NCI-H2107 treated with DMSO at 0.1 percent for 48 hours (cell line): ENCODE results near the gene LRRC47.

Experiments
- DNase-seq: peaks from one replicate; lab custom pipeline; 2025; ENCODE audit not compliant: unreplicated experiment; lab: John Stamatoyannopoulos, UW

The LRRC47 gene

DNA sequence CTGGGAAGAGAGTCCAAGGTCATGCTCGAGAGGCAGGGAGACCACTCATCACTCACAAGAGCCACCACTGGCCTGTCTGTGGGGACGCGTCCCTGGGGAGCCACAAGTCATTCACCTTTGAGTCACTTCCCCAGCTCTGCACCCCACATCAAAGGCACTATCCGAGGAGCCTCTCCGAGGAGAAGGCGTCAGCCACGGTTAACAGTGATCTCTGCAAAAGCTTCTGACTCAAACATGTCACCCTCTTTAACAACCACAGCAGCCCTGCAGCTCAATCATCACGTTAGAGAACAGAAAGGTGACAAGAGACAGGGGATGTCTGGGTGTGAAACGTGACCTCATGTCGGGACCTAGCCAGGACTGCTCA, 9.0 kb downstream of the LRRC47 start:
- no peak for DNase-seq

DNA sequence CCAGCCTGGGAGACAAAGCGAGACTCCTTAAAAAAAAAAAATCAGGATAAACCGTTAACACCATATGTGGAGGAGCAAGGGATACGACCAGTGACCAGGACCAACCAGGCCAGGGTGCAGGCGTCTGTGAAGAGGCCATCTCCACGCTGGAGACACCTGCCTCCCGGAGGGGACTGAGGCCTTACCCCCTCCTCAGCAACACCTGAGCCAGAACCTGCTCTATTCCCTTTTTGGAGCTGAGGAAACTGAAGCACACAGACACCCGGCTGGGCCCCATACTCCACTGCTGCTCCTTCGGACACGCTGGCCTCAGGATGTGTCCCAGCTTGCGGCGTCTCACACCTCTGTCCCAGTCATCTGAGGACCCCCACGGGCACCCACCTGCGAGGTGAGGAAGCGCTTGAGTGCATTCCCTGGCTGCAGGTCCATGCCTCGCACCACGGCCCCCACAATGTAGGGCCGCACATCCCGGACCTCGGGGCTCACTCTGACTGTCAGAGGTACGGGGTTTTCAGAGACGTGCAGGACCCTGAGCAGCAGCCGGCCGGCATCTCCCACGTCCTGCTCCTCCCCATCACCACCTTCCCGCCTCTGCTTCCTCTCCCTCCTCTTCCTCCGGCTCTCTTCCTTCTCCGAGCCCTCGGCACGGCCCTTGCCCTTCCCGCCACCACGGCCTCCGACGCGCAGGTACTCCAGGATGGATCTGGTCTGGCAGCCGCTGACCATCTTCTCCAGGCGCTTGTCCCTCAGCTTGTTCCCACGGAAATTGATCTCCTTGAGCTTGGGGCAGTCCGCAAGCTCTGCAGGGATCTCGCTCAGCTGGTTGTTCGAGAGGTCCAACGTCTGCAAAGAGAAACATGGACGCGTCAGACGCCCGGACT, 9.6 kb downstream of the LRRC47 start:
- DNase-seq = no peak

DNA sequence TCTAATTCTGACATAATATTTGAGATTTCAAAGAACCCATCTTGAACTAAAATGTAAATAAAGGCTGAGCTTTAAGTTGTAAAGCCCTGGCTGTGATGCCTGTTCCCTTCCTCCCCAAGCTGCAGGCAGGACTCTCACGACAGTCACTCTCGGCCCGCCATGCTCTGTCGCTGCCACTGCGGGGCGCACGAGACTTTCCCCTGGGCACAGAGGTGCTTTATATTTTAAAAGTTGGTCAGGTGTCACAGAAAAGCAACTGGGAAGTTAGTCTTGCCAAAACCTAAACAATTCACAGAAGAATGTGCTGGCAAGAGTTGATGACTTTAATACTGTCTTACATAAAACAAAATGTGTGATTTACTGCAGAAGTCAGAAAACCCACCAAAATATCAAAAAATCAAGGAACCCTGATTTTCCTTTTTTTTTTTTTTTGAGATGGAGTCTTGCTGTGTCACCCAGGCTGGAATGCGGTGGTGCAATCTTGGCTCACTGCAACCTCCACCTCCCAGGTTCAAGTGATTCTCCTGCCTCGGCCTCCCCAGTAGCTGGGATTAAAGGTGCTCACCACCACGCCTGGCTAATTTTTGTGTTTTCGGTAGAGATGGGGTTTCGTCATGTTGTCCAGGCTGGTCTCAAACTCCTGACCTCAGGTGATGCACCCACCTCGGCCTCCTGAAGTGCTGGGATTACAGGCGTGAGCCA, 10.7 kb downstream of the LRRC47 start:
- no peak for DNase-seq

DNA sequence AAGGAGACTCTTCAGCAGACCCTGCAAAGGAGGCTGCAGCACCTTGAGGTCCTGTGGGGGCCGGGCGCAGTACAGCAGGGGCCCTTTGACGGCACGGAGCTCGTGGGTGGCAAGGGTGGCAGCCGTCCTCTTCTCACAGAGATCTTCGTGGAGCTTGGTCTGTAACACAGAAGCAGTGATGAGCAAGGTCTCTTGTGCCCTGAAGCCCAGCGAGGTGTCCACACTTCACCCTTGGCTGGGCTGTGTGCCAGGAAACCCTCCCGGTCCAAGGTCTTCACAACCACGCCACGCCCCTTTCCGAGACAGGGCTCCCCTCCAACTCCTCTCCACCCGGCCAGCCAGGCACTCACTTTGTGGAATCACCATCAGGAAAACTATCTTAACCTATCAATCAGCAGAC, 11.3 kb downstream of the LRRC47 start:
- DNase-seq = no peak

DNA sequence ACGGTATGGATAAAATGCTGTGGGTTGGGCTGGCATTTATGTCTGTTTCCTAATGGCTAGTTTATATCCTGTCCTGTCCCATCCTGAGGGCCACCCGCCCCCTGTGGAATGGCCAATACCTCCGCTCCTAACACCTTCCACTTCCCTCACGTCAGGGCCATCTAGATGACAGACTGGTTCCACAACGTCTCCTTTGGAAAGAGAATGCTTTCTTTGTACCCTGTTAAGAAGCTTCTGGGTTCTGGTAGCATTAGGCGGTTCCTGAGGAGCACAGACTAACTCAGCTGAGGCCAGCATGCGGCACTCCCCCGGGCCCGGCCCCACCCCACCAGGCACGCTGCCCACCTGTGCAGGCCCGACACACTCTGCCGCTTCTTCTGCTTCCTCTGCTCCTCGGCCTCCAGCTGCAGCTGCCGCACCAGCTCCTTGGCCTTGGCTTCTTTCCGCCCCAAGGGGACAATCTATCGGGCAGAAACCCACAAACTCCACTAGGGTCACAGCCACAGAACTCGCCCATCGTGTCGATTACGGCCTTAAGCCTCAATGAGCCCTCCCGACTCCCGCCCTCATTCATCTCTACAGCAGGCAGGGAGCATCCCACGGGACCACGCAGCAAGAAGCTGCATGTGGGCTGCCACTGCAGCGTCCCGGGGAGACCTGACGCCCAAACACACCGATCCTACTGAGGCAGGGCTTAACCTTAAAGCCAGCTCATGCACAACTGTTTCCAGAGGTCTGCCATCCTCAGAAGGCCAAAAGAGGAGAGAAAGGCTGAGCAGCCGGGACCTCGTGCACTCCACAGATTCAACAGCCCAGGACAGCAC, 12.4 kb downstream of the LRRC47 start:
- no peak for DNase-seq

DNA sequence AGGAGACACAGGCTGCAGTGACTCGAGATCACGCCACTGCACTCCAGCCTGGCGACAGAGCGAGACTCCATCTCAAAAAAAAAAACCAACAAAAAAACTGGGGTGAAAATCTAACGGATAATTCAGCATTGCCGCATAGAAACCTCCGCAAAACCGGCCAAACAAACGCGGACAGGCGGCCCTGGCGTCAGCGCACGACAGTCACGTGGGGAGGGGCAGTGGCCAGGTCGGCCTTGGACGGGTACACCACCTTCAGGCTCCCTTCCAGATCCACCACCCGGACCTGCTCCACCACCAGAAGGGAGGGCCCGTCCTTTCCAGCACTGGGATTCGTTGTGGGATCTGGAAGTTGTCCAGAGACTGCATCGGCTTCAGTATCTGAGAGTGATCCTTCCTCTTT, 15.4 kb downstream of the LRRC47 start:
- DNase-seq = no peak

DNA sequence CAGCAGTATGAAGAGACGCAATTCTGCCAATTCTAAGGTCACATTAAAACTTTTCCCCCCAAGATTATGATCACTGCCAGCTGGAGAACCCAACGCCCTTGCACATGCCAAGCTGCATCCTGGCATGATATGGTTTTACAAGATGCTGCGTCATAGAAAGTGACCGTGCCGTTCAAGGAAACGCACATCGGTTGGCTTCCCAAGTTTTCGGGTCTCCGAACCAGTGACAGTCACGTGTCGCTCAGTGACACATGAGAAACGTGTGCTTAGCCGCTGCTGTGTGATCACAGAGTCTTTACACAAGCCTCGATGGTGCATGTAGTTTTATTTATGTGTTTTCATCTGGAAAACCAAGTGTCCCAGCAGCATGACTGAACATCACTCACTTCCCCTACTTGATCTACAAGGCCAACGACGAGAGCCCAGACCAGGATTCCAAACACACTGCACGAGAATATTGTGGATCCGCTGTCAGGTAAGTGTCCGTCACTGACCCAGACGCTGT, 16.3 kb downstream of the LRRC47 start:
- DNase-seq = no peak

DNA sequence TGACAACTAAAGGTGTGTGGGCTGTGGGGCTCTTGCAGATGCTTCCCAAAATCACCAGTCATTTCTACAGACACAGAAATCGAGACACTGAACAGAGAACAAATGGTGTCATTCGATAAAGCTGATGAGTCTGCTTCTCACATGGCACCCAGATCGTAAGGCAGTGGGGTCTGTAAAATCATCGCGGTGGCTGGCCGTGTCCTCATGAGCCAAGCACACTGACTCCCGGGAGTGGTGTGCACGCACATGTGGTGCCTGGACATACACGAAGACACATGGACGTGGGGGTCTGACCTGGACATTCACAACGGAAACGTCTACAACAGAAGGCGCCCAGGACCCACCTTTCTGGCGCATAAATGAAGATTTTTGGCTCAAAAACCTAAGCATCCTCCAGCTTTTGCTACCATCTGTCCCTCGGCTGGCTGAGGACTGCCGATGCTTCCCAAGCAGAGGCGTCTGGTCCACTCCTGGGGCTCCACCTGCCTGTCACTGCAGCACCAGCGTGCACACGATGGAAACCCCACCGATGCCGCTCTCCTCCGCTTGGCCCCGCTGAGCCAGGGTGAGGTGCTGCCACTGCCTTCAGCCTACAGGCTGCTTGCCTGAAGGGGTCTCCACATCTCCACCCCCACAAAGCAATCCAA, 16.9 kb downstream of the LRRC47 start:
- no peak for DNase-seq

DNA sequence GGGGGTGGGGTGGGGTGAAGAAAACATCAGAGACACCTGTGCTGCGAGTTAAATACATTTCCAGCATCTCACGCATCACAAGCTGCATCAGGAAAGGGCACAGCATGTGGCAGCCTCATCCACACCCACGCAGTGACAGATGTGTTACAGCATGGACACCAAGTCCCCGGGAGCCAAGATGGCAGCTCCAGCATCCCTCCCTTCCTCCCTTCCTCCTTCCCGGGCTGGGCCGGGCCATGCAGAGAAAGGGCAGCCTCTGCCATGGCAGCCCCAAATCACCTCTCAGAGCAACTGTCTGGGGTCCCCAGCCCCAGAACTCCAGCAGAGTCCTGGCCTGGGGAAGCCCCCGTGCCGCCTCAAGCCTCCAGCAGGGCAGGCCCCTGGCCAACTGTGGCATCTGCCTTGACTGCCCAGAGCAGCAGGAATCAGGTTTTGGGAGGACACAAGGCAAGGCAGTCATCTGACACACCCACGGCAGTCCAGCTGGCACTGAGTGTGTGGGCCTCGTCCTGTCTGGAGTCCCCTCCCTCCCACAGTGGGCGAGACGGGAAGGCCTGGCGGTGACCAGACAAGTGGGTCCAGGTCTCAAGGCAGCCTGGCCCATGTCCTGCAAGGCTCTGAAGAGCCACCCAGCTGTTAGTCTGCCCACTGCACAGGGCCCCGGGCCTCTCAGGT, 17.6 kb downstream of the LRRC47 start:
- no peak for DNase-seq

DNA sequence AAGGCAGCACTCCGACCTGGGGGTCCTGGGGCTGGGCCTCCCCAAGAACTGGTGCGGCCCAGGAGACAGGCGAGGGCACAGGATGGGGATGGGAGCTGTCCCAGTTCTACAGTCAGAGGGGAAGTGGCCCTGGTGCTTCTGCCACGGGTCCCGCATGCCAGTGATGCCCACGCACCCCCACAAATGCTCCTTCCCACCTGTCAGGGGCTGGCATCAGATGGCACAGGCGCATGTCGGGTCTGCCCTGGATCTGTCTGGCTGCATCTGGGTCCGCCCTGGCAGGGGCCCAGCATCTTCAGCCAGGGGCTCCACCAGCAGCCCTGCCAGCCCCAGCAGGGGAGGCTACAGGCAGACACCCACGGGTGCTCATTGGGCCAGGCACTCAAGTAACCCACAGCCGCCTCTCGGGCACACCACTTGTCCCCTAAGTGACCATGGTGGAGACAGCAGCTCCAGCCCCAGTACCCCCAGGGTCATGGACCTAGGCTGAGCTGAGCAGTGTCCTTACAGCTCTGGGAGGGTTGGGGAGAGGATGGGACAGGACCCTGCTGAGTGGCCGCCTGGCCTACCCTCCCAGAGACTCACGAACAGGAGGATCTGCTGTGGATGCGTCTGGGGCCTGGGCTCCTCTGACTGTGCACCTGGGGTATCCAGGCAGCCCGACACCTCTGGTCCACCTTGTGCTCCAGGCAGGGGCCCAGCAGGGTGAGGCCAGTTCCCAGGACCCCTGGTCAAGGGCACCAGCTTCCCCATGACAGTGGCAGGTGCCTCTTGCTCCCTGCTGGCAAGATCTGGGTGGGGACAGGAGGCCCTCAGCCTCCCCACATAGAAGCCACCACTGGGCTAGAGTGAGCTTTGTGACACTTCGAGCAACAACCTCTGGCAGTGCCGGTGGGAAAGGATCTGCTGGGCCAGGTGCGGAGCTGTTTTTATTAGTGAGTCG, 18.4 kb downstream of the LRRC47 start:
- no peak for DNase-seq

DNA sequence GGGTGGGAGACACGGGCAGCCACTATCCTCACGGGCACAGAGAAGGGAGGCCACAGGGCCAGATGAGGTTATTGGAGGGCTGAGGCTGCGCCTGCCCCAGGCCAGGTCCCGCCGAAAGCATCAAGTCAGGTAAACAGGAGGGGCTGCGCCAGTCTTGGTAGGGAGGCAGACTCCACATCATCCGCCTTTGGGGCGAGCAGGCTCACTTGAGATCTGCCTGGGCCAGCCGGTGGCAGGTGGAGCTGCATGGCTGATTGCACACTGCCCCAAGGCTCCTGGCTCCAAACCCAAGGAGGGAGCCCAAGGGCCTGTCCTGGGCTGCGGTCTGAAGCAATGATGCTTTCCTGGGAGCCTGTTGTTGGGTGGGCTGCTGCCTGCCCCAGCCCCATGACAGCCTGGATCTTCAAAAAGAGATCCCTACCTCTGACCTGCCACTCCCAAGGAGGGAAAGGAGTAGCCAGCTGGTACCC, 19.2 kb downstream of the LRRC47 start:
- DNase-seq = no peak

DNA sequence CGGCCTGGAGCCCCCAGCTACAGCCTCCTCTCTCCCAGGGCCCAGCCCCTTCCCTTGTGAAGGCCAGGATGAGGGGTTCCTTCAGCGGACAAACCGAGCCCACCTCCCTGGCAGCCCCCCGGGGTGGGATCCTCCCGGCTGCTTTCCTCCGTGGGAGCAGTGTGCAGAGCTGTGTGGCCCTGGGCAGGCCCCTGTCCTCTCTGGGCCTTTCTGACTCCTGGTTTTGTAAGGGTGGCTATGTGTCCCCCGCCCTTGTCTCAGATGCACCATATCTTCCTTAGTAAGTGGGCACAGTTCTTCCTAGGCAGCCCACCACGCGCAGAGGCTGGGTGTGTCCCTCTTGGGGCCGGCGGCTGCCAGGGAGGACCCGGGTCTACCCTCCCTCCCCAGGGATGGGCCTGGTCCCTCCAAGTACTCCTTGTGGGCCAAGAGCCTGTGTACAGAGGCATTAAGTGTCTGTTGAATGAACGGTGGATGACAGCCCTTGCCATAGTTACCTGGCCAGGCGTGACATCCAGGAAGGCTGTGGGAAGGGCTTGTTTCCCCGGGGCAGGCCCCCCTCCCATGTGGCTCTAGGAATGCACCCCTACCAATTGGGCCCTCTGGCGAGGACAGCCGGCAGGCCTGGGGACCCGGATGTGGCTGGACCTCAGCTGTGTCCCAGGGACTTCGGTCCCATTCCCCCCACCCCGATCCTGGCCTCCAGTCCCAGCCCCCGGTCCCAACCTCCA, 19.9 kb downstream of the LRRC47 start:
- DNase-seq = no peak

DNA sequence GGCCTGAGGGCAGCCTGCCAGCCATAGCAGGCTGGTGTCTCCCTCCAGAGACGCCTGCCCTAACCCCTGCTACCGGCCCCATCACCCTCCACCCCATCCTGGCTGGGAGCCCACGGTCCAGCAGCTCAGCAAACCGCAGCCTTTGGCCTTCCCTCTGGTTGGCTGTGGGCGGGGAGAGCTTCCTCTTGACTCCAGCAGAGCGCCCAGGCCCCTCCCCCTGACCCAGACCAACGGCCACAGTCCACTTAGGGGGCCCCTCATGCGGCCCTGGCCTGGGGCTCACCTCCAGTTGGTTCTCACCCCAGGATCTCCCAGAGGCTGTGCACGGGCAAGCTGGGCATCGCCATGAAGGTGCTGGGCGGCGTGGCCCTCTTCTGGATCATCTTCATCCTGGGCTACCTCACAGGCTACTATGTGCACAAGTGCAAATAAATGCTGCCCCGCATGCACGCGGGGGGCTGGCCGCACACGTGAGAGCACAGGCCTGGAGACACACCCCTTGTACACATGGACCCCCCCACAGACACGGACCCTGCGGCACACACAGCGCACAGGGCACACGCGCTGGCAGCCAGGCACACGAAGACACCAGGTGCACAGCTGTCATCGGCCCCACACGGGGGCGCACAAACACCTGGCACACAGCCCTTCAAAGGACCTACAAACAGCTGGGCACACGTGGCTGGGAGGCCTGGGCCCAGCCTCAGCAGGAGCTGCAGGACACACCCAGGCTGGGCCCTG, 20.6 kb downstream of the LRRC47 start:
- DNase-seq = no peak

DNA sequence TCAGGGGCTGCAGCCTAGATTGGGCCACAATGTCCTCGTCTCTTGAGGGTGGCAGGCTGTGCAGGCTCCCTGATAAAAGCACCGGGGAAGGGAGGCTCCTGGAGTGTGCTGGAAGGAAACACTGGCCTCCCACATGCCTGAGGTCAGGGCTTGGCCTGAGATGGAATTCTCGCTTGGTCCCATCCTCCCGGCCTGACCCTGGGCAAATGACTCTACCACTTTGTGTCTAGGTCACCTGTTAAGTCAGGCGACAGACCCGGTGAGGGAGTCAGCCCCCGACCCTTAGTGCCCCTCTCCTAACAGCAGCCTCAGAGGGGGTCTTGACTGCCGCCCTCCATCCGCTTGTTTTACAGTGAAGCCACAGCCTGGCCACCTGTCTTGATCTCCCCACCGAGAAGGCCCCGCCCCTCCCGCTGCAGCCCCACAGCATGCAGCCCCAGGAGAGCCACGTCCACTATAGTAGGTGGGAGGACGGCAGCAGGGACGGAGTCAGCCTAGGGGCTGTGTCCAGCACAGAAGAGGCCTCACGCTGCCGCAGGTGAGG, 21.3 kb downstream of the LRRC47 start:
- no peak for DNase-seq

DNA sequence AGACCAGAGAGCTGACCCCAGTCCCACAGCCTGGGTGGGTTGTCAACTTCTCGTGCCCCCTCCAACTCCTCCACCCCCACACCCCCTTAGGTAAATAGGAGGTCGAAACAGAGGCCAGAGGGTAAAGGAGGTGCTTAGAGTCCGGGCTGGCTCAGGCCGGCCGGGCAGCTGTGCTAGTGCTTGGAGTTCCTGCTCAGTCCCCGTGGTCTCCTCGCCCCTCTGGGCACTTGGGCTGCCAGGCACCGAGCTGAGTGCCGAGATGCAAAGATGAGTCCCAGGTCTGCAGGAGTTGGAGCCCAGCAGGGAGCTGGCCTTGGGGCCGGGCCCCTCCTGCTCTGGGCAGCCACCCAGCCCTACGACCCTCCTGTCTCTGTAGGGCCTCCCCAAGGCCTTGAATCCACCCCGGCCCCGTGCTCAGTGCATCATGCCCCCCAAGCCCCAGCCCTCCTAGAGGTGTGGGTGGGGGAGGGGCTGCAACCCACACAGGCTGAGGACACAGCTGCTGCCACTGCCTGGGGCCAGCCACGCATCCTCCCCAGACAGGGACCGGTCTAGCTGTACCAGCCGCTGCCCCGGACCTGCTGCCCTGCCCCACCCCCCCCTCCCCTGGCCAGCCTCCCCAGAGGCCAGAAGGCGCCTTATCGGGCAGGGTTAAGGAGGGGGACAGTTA, 21.9 kb downstream of the LRRC47 start:
- no peak for DNase-seq

DNA sequence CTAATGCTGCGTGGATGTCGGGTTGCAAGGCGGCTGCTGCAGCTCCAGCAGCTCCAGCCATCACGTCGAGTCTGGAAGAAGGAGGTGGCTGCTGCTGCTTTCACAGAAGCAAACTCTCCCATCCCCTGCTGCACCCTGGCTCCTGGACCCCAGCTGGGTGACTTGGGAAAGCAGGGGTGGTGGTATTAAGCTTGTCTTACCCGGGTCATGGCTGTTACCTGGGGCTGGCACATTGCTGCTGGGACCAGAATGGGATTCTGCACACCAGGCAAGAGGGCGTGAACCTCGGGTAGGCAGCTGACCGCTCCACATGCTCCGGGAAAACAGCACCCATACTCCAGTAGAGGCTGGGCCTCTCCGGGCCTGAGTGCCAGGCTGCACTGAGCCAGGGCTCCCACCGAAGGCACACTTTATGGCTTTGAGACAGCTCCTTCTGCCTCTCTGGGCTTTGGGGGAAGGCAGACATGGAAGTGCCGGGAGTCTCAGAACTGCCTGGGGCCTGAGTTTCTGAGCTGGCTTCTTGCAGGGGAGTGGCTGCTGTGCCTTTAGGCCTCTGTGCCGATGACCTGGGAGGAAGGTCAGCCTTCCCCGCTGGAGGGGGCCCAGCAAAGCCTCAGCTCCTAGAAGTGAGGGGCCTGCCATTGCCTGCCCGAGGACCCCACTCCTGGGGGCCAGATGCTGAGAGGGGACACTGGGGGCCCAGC, 22.6 kb downstream of the LRRC47 start:
- no peak for DNase-seq
